ENCODE results near the gene RPS19. TPM values are rescaled to one million over a fixed set of nuclear protein-coding genes. Genes with fewer than 3 reads are reported as not detected.

RPS19 gene
- polyA plus RNA-seq, 1 donor from 2014 or later, result 783 TPM

DNA sequence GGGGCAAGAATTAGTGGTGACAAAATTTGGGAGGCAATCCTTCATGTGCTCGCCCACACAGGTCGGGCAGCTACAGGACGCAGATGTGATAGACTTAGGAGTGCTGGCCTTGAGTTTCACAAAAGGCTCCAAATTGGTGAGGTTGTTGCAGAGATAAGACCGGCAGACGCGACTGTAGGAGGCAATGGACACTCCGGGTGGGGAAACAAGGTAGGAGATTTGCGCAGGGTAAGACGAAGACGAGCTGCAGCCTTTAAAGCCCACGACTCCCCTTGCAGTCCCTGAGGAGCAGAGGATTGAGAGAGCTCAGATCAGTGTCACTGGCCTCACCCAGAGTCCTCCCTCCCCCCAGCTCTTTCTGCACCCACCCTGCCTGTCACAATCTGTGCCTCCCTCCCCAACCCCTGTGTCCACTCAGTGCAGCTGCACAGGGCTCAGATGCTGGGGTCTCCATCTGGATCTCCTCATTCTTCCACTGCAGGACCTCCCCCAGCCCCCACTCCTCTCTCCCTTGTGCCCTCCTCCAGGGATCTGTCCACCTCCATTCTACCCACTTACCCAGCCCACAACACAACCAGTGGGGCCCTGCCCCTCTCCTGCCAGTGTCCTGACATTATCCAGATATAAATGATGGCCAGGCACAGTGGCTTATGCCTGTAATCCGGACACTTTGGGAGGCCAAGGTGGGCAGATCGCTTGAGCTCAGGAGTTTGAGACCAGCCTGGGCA is 21.9 kb upstream of the RPS19 start:
- H2AFZ ChIP-seq (ENCODE audit: low read depth, low read length), result no peak overlapping the region
- H3K27ac ChIP-seq (ENCODE audit: low read length), result no peak overlapping the region
- H3F3A ChIP-seq (ENCODE audit: insufficient read depth, low read length, poor library complexity, severe bottlenecking), result no peaks in the 10 kb centered on the region
- H3K27me3 ChIP-seq (ENCODE audit: insufficient read depth, low read depth, low read length), result no peaks in the 10 kb centered on the region
- H3K9ac ChIP-seq (ENCODE audit: low read length), result no peak overlapping the region
- no peaks in the 10 kb centered on the region for H3K79me2 ChIP-seq (replicated peaks; ENCODE audit: insufficient read depth, low read length)
- TF ChIP-seq SMC3 (conservative IDR thresholded peaks at IDR 0.05; ENCODE audit: poor library complexity) (no peak), EP300 (conservative IDR thresholded peaks at IDR 0.05; ENCODE audit: poor library complexity, severe bottlenecking) (no peak), RAD21 (conservative IDR thresholded peaks at IDR 0.05) (no peak)
- TF ChIP-seq, protein P1, sequence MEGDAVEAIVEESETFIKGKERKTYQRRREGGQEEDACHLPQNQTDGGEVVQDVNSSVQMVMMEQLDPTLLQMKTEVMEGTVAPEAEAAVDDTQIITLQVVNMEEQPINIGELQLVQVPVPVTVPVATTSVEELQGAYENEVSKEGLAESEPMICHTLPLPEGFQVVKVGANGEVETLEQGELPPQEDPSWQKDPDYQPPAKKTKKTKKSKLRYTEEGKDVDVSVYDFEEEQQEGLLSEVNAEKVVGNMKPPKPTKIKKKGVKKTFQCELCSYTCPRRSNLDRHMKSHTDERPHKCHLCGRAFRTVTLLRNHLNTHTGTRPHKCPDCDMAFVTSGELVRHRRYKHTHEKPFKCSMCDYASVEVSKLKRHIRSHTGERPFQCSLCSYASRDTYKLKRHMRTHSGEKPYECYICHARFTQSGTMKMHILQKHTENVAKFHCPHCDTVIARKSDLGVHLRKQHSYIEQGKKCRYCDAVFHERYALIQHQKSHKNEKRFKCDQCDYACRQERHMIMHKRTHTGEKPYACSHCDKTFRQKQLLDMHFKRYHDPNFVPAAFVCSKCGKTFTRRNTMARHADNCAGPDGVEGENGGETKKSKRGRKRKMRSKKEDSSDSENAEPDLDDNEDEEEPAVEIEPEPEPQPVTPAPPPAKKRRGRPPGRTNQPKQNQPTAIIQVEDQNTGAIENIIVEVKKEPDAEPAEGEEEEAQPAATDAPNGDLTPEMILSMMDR (IDR thresholded peaks at IDR 0.05; ENCODE audit: poor library complexity, severe bottlenecking), result no peak
- H3K4me3 ChIP-seq (ENCODE audit: low read length), result no peak overlapping the region
- no peaks in the 10 kb centered on the region for H3K9me3 ChIP-seq (ENCODE audit: low read length)
- no peaks in the 10 kb centered on the region for H4K20me1 ChIP-seq (ENCODE audit: insufficient read depth)
- H3K36me3 ChIP-seq (ENCODE audit: insufficient read depth, low read length), result no peaks in the 10 kb centered on the region
- H3K4me2 ChIP-seq (ENCODE audit: low read length), result no peak overlapping the region
- H3K9me2 ChIP-seq (ENCODE audit: insufficient read depth, low read length), result no peaks in the 10 kb centered on the region

DNA sequence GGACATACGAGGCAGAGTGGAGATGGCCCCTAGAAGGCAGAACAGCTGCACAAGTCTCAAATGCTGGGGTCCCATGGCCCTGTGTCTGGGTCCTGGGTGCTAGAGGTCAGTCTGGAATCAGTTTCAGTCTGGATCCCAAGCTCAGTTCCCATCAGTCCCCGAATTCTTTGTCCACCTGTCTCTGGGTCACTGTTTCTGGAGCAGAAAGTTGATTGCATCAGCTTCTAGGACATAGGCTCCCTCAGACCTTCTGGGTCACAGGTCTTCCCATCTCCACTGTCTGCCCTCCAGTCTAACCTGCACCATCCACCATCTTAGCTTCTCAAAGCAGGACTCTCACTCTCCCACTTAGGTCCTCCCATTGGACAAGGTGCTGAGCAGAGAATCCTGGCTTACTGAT is 20.8 kb upstream of the RPS19 start:
- no peak for TF ChIP-seq SMC3 (conservative IDR thresholded peaks at IDR 0.05; ENCODE audit: poor library complexity)
- TF ChIP-seq, protein P2, sequence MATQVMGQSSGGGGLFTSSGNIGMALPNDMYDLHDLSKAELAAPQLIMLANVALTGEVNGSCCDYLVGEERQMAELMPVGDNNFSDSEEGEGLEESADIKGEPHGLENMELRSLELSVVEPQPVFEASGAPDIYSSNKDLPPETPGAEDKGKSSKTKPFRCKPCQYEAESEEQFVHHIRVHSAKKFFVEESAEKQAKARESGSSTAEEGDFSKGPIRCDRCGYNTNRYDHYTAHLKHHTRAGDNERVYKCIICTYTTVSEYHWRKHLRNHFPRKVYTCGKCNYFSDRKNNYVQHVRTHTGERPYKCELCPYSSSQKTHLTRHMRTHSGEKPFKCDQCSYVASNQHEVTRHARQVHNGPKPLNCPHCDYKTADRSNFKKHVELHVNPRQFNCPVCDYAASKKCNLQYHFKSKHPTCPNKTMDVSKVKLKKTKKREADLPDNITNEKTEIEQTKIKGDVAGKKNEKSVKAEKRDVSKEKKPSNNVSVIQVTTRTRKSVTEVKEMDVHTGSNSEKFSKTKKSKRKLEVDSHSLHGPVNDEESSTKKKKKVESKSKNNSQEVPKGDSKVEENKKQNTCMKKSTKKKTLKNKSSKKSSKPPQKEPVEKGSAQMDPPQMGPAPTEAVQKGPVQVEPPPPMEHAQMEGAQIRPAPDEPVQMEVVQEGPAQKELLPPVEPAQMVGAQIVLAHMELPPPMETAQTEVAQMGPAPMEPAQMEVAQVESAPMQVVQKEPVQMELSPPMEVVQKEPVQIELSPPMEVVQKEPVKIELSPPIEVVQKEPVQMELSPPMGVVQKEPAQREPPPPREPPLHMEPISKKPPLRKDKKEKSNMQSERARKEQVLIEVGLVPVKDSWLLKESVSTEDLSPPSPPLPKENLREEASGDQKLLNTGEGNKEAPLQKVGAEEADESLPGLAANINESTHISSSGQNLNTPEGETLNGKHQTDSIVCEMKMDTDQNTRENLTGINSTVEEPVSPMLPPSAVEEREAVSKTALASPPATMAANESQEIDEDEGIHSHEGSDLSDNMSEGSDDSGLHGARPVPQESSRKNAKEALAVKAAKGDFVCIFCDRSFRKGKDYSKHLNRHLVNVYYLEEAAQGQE (IDR thresholded peaks at IDR 0.05; ENCODE audit: borderline replicate concordance), result no peak
- no peak for TF ChIP-seq POLR2AphosphoS5 (IDR thresholded peaks at IDR 0.05)
- no peak for TF ChIP-seq MXI1 (conservative IDR thresholded peaks at IDR 0.05; ENCODE audit: poor library complexity, severe bottlenecking)
- TF ChIP-seq EP300 (conservative IDR thresholded peaks at IDR 0.05; ENCODE audit: poor library complexity, severe bottlenecking), result no peak
- no peak for TF ChIP-seq TAF1 (IDR thresholded peaks at IDR 0.05; ENCODE audit: low read depth)
- no peak for TF ChIP-seq EZH2 (IDR thresholded peaks at IDR 0.05; ENCODE audit: borderline replicate concordance, insufficient read depth, low read length, poor library complexity, severe bottlenecking)
- TF ChIP-seq, protein P1 (IDR thresholded peaks at IDR 0.05; ENCODE audit: poor library complexity, severe bottlenecking), result no peak
- no peak for TF ChIP-seq RAD21 (conservative IDR thresholded peaks at IDR 0.05)
- Histone ChIP-seq H3K27ac (ENCODE audit: low read length) (no peak overlapping the region), H3K4me3 (ENCODE audit: low read length) (no peak overlapping the region), H3K36me3 (ENCODE audit: insufficient read depth, low read length) (no peaks in the 10 kb centered on the region), H3K79me2 (replicated peaks; ENCODE audit: insufficient read depth, low read length) (no peaks in the 10 kb centered on the region), H3K9ac (ENCODE audit: low read length) (no peak overlapping the region), H3K9me2 (ENCODE audit: insufficient read depth, low read length) (no peaks in the 10 kb centered on the region), H2AFZ (ENCODE audit: low read depth, low read length) (no peak overlapping the region), H4K20me1 (ENCODE audit: insufficient read depth) (no peaks in the 10 kb centered on the region), H3K4me2 (ENCODE audit: low read length) (no peak overlapping the region), H3K9me3 (ENCODE audit: low read length) (no peaks in the 10 kb centered on the region), H3F3A (ENCODE audit: insufficient read depth, low read length, poor library complexity, severe bottlenecking) (no peaks in the 10 kb centered on the region), H3K27me3 (ENCODE audit: insufficient read depth, low read depth, low read length) (no peaks in the 10 kb centered on the region)
